ENCODE measurements around the gene PKIB.

The PKIB gene

GRCh38 chr6:122717350-122717749 is 107.1 kb downstream of the PKIB start:
- no peaks in the 10 kb centered on the region for H3K27me3 ChIP-seq
- no peak for TF ChIP-seq Cebpa-rat (IDR thresholded peaks at IDR 0.05)
- no peaks in the 10 kb centered on the region for H4K20me1 ChIP-seq
- no peak overlapping the region for H3K4me3 ChIP-seq
- H3K27ac ChIP-seq, result peak overlapping the region in 4 of 11 experiments; percentile 4 to 50 (median 30); a peak in 3 of 22 replicates
- peaks cover 0 to 52% (median 10%) of the 10 kb centered on the region in 10 experiments; a peak in 11 of 20 replicates for H3K4me1 ChIP-seq
- no peaks in the 10 kb centered on the region for H3K36me3 ChIP-seq
- no peaks in the 10 kb centered on the region for H3K9me3 ChIP-seq (replicated peaks in 1 of 11)
- H3K4me2 ChIP-seq, result peak overlapping the region in 5 of 11 experiments; percentile 25 to 76 (median 62); a peak in 10 of 22 replicates
- H3K9ac ChIP-seq, result peak overlapping the region in 1 of 11 experiments; percentile 32; a peak in 1 of 22 replicates

- Histone ChIP-seq H3K4me2 (no peak overlapping the region; a peak in 1 of 22 replicates), H4K20me1 (no peaks in the 10 kb centered on the region), H3K4me1 (peaks cover 0 to 39% (median 4%) of the 10 kb centered on the region in 10 experiments; a peak in 9 of 20 replicates), H3K36me3 (no peaks in the 10 kb centered on the region), H3K27me3 (no peaks in the 10 kb centered on the region), H3K4me3 (no peak overlapping the region), H3K9me3 (replicated peaks in 1 of 11) (no peaks in the 10 kb centered on the region), H3K9ac (no peak overlapping the region), H3K27ac (no peak overlapping the region)
- no peak for TF ChIP-seq Cebpa-rat (IDR thresholded peaks at IDR 0.05)
These were observed 108.4 kb downstream of the PKIB start for GRCh38 chr6:122718616-122719015.

GRCh38 chr6:122719176-122719575 is 109.0 kb downstream of the PKIB start:
- Histone ChIP-seq H3K27ac (no peak overlapping the region), H4K20me1 (no peaks in the 10 kb centered on the region), H3K9ac (no peak overlapping the region), H3K4me2 (peak overlapping the region in 1 of 11 experiments; percentile 38; a peak in 2 of 22 replicates), H3K4me1 (peaks cover 0 to 33% (median 4%) of the 10 kb centered on the region in 10 experiments; a peak in 9 of 20 replicates), H3K9me3 (replicated peaks in 1 of 11) (no peaks in the 10 kb centered on the region), H3K4me3 (no peak overlapping the region), H3K27me3 (no peaks in the 10 kb centered on the region), H3K36me3 (no peaks in the 10 kb centered on the region)
- TF ChIP-seq Cebpa-rat (IDR thresholded peaks at IDR 0.05), result no peak

GRCh38 chr6:122722746-122723145 is 112.5 kb downstream of the PKIB start:
- Histone ChIP-seq H3K27me3 (no peaks in the 10 kb centered on the region), H3K9me3 (replicated peaks in 1 of 11) (no peaks in the 10 kb centered on the region), H3K4me2 (no peak overlapping the region), H3K27ac (no peak overlapping the region), H3K9ac (no peak overlapping the region), H3K4me1 (peaks cover 0 to 14% (median under 1%) of the 10 kb centered on the region in 10 experiments; a peak in 9 of 20 replicates), H3K36me3 (no peaks in the 10 kb centered on the region), H3K4me3 (no peak overlapping the region), H4K20me1 (no peaks in the 10 kb centered on the region)
- no peak for TF ChIP-seq Cebpa-rat (IDR thresholded peaks at IDR 0.05)

DNA sequence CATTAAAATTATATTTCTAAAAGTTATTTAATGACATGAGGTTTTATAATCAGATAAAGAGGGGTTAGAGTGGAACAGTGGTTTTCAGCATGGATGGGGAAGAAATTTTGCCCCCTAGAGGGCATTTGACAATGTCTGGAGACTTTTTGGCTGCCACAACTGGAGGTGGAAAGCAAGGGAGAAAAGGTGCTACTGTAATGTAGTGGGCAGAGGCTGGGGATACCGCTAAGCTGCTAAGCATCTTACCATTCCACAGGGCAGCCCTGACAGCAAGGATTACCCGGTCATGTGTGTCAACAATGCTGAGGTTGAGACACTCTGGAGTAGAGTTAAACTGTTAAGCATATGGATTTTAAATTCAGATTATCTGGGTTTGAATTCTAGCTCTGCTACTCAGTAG is 116.4 kb downstream of the PKIB start:
- H3K36me3 ChIP-seq, result no peaks in the 10 kb centered on the region
- H3K4me2 ChIP-seq, result no peak overlapping the region
- no peak overlapping the region for H3K9ac ChIP-seq
- no peak overlapping the region for H3K4me3 ChIP-seq
- no peak for TF ChIP-seq Cebpa-rat (IDR thresholded peaks at IDR 0.05)
- no peaks in the 10 kb centered on the region for H3K9me3 ChIP-seq (replicated peaks in 1 of 11)
- no peaks in the 10 kb centered on the region for H3K4me1 ChIP-seq
- H3K27me3 ChIP-seq, result no peaks in the 10 kb centered on the region
- no peak overlapping the region for H3K27ac ChIP-seq
- H4K20me1 ChIP-seq, result no peaks in the 10 kb centered on the region

DNA sequence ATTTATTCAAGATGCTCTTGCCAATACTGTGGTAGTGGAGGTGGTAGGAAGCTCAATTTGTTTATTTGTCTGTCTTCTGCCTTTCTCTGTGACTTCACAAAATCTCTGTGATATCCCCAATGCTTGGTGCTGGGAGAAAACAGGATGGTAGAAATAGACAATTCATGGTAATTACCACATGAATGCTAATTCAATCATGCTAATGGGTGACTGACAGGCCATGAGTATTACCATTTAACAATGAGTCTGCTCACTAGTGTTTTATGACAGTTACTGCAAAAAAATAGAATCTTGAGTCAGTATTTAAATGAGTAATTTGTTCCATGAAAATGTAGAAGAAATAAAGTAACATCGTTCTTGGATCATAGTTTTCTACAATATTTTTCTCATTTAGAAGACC is 117.0 kb downstream of the PKIB start:
- H3K4me3 ChIP-seq, result no peak overlapping the region
- TF ChIP-seq Cebpa-rat (IDR thresholded peaks at IDR 0.05), result no peak
- no peaks in the 10 kb centered on the region for H4K20me1 ChIP-seq
- no peak overlapping the region for H3K4me2 ChIP-seq
- H3K36me3 ChIP-seq, result no peaks in the 10 kb centered on the region
- no peaks in the 10 kb centered on the region for H3K9me3 ChIP-seq (replicated peaks in 1 of 11)
- no peaks in the 10 kb centered on the region for H3K4me1 ChIP-seq
- no peaks in the 10 kb centered on the region for H3K27me3 ChIP-seq
- no peak overlapping the region for H3K9ac ChIP-seq
- no peak overlapping the region for H3K27ac ChIP-seq

GRCh38 chr6:122730334-122730733 is 120.1 kb downstream of the PKIB start:
- H3K36me3 ChIP-seq, result no peaks in the 10 kb centered on the region
- H3K4me2 ChIP-seq, result no peak overlapping the region
- no peak for TF ChIP-seq Cebpa-rat (IDR thresholded peaks at IDR 0.05)
- H3K27ac ChIP-seq, result no peak overlapping the region
- no peaks in the 10 kb centered on the region for H4K20me1 ChIP-seq
- no peaks in the 10 kb centered on the region for H3K27me3 ChIP-seq
- no peak overlapping the region for H3K9ac ChIP-seq
- H3K4me1 ChIP-seq, result no peaks in the 10 kb centered on the region
- no peak overlapping the region for H3K4me3 ChIP-seq
- H3K9me3 ChIP-seq (replicated peaks in 1 of 11), result no peaks in the 10 kb centered on the region

GRCh38 chr6:122730775-122731386 is 120.7 kb downstream of the PKIB start:
- TF ChIP-seq Cebpa-rat (IDR thresholded peaks at IDR 0.05), result no peak
- Histone ChIP-seq H3K27ac (no peak overlapping the region), H3K27me3 (no peaks in the 10 kb centered on the region), H3K9ac (no peak overlapping the region), H3K4me2 (no peak overlapping the region), H3K4me1 (no peaks in the 10 kb centered on the region), H3K9me3 (replicated peaks in 1 of 11) (no peaks in the 10 kb centered on the region), H3K36me3 (no peaks in the 10 kb centered on the region), H3K4me3 (no peak overlapping the region), H4K20me1 (no peaks in the 10 kb centered on the region)

DNA sequence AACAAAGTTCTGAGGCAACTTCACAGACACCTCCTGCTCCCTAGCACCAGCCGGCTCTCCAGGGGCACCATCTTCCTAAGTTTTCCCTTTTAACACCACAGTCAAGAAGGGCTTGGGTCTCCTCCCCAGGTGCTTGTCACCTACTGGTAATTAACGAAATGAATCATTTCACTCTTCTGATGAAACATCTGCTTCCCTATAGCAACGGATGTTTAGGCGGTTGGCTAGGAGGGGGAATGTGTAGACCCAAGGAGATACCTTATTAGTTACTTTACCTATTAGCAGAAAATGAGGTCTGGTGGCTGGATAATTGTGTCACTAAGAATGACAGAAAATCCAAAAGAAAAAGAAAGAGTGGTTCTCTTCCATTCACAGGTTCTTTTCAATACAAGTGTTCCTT is 123.1 kb downstream of the PKIB start:
- Histone ChIP-seq H3K4me3 (no peak overlapping the region), H4K20me1 (no peaks in the 10 kb centered on the region), H3K27ac (no peak overlapping the region; a peak in 2 of 22 replicates), H3K27me3 (no peaks in the 10 kb centered on the region), H3K36me3 (no peaks in the 10 kb centered on the region), H3K9me3 (replicated peaks in 1 of 11) (no peaks in the 10 kb centered on the region), H3K9ac (no peak overlapping the region; a peak in 1 of 22 replicates), H3K4me2 (no peak overlapping the region), H3K4me1 (no peaks in the 10 kb centered on the region)
- TF ChIP-seq Cebpa-rat (IDR thresholded peaks at IDR 0.05), result no peak

All from BLaER1 treated with 17β-estradiol and CSF1 and Interleukin-3, amounts not matched to agents 10 nM and 100 nM (cell line).